Stimulated activated CD4-positive, alpha-beta T cell treated with anti-CD3 and anti-CD28 coated beads, TNF-alpha, amount 100 ng/mL, for 48 hours (primary cell): Measurements from ENCODE around the gene TMEM72.

Experiments used
- DNase-seq, 3 donors: peaks; one replicate each; pipeline ENCODE4 v3.0.0-alpha.2; 2020; ENCODE audit warnings: low read depth in 3 of 3

The TMEM72 gene

DNA sequence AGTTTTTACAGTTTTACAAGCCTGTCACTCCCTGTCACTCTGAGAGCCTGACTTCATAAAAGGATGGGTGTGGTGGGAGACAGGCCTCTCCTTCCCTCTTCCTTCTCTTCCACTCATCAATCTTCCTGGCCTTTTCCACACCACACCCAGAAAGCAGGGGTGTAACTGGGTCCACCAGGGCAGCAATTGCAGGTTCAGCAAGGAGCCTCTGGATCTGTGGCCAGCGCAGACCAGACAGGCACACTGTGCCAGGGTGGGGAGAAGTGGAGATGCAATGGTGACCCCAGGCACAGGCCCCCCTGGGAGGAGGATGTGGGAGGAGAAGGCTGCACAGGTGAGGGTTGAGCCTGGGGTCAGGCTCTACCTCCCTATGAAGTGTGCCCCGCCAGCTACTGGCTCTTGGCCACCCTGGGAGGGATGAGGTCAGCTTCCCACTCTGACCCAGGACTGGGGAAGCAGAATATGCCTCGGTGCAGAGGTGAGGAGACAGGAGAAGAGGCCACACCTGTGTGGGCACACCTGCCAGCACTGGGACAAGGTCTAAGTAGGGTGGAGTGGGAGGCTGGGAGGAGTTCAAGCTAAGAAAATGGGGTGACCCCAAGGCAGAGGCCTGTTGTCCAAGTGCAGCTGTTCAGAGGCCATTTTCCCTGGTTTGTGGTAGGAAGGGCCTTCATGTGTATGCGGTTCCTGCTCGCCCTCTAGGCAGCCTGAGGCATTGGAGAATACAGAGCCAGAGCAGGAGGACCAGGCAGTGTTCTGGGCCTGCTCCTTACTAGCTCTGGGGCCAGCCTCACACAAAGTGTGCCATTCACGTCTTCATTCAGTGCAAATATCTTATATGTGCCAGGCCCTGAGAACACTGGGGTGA is 20.2 kb upstream of the TMEM72 start:
- no peak for DNase-seq

DNA sequence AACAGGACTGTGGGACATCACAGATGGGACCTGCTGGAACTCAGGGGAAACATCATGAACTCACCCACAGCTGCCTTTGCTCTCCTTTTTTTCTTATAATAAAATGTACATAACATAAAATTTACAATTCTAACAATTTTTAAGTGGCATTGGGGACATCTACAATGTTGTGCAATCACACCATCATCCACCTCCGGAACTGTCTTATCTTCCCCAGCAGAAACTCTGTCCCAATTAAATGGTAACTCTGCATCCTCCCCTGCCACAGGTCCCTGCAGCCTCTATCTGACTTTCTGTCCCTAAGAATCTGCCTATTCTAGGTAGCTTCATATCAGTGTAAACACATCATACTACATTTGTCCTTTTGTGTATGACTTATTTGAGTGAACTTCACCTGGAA is 19.4 kb upstream of the TMEM72 start:
- no peak for DNase-seq

DNA sequence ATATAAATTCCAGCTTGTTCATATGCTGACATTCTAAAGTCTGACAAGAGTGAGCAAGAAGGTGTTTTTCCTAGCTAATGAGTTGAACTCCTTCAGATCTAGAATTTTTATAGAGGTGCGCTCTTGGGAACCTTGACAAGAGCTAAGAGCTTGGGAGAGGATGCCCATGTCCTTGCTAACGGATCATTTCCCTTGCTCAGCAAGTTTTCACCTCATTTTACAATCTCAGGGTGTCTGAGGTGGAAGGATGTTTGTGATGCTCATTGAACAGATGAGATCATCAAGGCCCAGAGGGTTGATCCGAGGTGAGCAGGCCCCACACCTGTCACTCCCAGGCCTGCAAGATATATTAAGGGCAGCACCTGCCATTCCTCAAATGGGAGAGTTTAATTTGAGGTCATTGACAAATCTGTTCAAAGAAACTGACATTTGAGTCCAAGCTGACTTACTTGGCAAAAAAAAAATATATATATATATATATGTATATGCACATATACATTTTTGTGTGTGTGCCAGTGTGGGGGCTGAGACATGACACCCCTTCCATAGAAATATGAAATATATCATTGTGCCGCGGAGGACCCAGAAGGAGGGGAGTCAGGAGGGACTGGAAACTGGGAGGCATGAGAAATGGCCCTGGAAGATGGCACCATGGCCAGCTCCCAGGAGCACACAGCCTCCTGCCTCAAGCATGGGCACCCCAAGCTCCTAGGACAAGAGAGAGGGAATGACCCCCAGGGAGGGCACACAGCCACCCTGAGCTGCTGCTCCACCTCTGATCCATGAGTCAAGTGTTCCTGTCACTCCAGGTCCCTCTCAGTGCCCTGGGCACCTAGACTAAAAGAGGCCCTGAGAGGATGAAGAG is 17.3 kb upstream of the TMEM72 start:
- DNase-seq: no peak

DNA sequence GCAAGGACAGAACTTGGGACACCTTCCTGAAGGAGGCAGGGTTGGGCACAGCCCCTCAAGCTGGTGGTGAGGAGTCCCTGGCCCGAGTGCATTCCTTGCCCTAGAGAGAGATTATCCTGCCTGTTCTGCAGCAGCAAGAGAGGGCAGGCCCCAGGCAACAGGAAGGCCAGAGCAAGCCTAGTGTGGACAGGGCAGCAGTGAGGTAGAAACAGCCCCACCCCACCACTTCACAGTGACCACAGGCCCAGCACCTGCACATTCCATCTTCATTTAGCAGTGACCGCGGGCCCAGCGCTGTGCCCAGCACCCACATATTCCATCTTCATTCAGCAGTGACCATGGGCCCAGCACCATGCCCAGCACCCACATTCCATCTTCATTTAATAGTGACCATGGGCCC is 16.4 kb upstream of the TMEM72 start:
- no peak for DNase-seq

DNA sequence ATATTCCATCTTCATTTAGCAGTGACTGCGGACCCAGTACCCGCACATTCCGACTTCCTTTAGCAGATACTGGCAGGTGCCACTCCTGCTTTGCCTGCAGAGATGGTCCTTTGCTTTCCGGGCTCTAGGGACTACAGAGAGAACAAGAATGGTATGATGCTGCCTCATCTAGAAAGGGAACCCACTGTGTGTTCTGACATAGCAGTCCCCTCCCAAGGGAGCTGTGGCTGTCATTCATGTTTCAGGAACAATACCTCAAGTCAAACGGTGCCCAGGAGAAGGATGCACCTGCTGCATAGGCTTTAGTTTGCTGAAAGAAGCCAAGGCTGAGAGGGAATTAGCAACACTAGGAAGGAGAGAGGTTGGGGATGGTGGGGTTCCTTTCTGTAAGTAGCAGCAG is 15.9 kb upstream of the TMEM72 start:
- no peak for DNase-seq

DNA sequence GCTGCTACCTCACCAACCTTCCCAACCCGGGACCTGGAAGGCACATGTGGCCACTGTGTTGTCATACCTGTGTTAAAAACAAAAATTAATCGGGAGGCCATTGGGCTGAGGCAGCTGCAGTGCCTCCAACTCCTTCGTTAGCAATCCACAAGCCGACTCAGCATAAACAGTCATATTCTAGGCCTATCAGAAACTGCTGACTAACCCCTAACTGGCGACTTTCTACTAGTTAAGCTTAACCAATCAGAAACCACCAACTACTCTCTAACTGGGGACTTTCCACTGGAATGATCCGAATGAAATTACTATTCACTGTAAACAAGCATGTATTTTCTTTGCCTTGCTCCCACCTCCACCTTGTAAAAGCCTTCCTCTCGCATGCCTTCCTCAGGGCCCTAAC is 14.1 kb upstream of the TMEM72 start:
- no peak for DNase-seq

DNA sequence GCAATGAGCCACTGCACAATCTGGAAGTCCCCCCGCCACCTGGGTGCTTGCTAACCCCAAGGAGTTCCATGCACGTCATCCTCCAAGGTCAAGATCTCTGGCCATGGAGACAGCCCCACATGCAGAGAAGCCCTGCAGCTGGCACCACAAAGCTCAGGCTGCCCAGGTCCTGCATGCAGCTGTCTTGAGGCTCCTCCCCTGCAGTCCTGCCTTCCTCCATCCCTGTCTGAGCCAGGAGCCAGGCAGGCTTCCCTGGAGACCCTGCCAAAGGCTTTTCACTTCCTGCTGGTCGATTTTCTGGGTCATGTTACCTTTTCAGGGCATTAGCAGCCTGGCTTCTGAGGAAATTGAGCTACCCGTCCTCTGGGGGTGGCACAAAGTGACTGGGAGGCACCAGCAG is 12.5 kb upstream of the TMEM72 start:
- DNase-seq: no peak

DNA sequence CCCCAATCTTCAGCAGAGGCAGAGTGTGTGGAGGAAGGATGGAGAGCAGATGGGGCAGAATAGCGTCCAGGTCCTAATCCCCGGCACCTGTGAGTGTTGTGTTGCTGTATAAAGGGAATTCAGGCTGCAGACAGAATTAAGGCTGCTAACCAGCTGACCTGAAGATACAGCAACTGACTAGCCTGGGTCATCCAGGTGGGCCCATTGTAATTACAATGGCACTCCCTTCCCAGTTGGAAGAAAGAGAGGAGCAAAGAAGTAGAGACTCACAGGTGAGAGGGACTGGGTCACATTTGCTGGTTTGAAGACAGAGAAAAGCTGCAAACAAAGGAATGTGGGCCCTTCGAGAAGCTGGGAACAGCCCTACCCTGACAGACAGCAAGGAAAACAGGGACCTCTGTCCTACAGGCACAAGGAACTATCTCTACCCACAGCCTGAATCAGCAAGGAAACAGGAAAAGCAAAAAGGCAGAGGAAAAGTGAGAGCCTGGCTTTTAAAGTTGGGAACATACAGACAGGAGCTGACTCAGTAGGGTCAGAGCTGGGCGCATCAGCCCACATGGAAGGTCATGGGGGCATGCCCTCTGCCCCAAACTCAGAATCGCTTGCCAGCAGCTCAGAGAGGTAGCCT is 11.6 kb upstream of the TMEM72 start:
- no peak for DNase-seq

DNA sequence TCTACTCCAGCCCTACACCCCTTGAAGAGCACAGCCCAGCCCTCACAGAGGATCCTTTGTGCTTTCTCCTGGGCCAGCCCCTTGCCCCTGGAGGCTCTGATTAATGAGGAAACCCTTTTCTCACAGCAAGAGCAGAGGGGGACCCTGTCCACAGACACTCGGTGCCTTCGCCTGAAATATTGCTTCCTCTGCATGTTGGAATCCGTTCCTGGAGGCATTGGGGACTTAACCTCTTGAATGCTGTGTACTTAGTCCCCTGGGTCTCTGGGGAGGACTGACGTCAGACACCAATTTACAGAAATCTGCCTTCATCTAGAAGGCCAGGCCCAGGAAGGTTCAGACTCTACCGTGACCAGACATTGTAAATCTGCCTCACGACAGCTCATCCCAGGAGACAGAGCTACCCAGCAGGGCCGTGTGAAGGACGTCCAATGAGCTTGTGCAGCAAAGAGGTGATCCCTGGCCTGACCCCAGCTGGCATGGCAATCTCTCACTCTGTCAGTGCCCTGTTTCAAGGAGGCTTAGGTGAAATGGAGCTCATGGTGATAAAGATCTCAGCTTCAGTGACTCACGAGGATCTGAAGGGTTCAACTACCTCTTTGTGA is 8.1 kb upstream of the TMEM72 start:
- no peak for DNase-seq

DNA sequence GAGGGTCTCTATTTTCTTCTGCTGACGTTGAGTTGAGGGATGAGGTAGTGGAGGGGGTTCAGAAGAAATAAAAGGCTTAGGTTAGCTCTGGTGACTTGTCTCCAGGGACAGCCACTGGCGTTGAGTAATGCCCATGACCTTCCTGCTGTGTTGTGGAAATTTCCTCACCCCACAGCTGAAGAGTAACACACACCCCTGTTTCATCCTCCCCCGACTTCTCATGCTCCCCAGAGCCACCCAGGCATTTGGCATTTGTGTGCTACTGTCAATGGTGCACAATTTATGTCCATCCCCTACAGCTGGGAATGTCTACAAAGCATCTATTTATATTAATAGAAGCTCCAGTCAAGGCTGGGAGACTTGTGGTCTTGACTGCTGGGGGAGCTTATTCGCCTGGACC is 4.7 kb upstream of the TMEM72 start:
- DNase-seq: no peak

DNA sequence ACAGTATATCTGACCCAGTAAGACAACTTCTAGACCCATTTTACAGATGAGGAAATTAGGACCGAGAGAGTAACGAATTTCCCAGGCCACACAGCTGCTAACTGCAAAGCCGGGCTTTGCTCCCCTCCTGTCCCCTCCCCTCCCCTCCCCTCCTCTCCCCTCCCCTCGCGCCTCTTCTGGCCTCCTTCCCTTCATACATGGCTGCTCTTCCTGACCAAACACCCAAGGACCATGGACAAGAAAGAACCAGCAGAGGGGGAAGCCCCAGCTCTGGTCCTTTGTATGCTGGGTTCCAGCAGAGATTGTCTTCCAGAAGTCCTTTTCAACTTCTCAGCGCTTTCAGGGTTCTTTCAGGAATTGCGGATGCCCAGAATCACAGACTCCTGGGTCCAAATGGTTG is 3.6 kb upstream of the TMEM72 start:
- DNase-seq: no peak

DNA sequence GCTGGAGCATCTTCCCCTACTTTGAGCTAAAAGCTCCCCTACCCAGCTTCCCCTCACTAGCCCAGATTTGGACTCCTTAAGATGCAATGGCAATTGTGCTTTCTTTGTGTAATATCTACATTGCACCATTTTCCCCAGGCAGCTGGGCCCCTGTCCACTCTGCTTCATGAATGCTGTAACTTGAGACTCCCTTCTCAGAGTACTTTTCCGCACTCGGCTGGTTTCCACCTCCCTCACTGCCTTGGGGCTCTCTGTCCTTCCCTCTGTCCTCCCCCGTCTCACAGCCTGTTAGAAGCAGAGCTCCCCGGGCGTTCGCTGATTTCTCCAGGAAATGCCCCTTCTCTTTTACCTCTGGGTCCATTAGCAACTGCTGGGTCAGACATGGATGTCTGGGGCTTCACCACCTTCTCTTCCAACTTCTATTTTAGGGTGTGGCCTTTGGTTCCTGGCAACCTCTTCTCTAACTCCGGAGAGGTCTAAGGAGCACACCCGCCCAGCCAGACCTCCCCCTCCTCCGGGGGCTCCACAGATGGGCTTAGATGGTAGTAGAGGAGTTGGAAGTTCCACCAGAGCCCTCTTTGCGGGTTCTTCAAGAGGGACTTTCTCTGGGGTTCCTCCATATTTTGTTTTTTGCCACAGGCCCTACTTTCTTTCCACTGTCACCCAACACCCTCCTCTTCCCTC is 2.9 kb upstream of the TMEM72 start:
- no peak for DNase-seq

DNA sequence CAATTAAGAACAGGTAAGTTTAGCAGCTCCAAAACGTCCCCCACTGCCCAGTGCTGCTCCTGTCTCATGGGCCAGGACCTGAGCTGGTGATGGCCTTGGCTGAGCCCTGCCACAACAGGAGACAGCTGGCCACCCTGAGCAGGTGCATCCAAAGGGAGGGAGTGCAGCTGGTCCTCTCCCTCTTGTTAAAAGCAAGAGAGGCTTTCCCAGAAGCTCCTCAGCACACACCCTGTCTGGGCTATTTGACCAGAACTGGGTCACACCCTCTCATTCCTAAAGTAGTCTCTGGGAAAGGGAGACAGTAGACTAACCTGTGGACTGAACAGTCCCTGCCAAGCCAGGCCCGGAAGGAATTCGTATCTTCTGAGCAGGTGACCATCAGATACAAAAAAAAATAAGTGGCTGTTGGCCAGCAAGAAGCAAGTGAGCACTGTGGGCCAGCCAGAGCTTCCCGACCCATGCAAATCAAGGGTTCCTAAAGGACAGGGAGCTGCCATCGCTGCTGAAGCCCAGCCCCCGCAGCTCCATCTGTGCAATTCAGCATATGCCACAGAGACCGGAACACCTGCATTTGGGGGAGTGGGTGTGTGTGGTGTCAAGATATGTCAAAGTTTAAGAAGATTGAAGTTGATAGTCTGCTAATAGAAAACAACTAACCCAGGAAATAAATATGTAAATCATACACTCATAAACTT is 2.1 kb upstream of the TMEM72 start:
- no peak for DNase-seq

DNA sequence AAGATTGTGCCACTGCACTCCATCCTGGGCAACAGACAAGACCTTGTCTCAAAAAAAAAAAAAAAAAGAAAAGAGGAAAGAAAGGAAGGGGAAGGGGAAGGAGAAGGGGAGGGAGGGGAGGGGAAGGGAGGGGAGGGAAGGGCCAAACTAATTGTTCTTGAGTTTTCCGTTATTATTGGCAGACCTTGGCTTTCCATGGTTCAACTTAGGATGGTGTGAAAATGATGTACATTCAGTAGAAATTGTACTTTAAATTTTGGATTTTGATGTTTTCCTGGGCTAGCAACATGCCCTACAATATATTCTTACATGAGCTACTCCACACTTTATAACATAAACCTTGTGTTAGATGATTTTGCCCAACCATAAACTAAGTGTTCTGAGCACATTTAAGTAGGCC is 1.2 kb upstream of the TMEM72 start:
- DNase-seq: no peak

DNA sequence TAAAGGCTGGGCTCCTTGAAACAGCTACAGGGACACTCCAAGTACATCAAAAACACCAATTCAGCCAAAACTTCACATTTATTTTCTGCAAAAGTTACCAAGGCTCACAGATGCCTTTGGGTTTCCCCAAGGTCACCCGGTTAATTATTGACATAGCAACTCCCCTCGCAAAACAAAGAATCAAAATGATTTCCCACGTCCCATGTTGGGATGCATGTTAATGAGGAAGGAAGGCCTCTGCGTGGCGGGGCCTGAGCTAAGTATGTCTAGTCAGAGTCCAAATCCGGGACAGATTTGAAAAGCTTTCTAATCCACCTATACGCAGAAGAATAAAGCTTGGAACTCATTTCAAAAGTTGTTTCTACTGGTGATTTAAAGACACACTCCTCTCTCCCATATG is 535 bp upstream of the TMEM72 start:
- DNase-seq: no peak

DNA sequence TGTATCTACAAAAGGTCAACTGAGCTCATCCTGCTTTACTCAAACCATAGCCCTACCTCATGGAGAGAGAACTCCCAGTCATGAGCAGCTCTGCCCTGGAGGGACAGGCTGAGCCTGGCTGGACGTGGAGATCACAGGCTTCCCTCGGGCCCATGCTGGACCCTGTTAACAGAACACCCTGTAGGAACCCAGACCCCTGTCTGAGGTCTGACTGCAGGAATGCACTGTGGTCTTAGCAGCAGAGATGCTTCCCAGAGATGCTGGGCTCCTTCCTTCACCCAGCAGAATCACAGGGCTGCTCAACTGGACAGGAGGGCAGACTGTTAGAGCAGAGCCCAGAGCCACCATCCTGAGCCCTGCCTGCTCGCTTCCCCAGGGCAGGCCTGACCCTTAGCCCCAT is 814 bp downstream of the TMEM72 start:
- no peak for DNase-seq

DNA sequence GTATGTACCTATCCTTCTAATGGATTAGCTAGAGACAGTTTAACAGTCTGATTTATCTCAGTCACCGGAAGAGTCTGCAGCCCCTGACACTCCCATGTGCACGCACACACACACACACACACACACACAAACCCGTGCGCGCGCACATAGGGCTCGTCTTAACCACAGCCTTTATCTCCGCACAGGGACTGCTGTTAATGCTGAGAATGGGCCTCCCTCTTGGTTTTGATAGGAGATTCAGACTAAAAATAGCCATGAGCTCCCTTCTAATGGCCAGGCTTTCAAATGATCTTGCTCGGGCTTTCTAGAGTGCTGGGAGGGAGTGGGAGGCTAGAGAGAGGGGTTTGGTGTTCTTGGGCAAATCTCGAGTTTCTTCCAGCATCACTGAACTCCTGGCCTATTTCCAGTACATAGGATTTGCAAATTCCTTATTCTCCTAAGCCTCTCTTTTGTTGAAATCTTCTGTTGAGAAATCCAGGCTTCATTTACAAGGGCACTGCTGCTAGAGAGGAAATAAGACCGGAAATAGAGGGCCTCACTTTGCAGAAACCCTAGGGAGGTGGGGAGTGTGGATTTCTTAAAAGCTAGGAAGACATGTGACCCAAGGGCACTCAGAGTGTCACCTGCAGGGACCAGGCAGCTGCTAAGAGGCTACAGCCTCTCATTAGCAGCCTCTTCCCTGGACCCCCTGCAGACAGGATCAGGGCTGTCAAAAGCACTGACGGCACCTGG is 2.4 kb downstream of the TMEM72 start:
- DNase-seq: no peak

DNA sequence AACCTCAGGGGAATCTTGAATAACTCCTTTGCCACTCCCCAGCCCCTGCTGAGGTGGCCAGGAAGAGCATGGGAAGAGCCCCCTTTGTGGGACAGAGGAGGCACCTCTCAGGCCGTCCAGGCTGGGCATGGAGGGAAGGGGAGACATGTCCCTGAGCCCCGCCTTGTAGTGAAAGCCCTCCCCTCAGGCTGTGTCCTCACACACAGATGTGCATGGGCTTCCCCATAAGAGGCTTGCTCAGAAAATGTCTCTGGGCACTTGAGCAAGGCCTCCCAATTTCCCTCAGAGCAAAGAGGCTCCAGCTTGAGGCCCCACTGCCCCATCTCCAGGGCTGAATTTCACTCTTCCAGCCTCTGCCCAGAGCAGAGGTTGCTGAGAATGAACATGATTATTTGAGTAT is 3.8 kb downstream of the TMEM72 start:
- DNase-seq: no peak

DNA sequence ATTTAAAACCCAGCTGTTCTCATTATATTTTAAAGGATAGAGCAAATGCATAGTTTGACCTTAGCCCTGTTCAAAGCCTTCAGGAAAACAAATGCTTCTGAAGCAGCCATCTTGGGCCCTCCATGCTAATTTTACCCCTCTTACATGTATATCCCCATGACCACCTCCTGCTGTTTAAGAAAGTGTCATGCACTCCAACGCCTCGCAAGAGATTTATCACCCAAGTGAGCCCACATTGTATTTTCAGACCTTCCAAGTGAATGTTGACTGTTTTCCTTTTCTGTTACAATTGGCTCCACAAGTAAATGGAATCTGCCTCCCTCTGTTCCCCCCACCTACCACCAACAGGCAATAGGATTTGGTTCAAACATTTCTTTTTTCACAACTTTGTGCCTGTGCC is 5.3 kb downstream of the TMEM72 start:
- no peak for DNase-seq

DNA sequence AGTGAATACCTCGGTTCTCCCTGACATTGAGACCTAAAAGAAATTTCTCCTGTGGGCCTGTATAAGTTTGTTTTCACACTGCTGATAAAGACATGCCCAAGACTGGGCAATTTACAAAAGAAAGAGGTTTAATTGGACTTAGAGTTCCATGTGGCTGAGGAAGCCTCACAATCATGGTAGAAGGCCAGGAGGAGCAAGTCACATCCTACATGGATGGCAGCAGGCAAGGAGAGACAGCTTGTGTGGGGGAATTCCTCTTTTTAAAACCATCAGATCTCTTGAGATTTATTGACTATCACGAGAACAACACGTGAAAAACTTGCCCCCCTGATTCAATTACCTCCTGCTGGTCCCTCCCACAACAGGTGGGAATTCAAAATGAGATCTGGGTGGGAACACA is 6.7 kb downstream of the TMEM72 start:
- DNase-seq: no peak
